Ureter (tissue), 1 donor: ENCODE data around the gene GRIN3B. TPM values are rescaled to one million over a fixed set of nuclear protein-coding genes. Genes with fewer than 3 reads are reported as not detected.

Experiments
- DNase-seq: peaks from one replicate; pipeline ENCODE4 v3.0.0-alpha.2; 2020; ENCODE audit warnings: low spot score
- total RNA-seq: library from RNA; stranded (reverse); gene quantifications from one replicate; pipeline ENCODE4 v1.2.4, GENCODE V29; 2023
- donor health status: DM: yes; HTN: yes; CAD: no.

Gene GRIN3B
- total RNA-seq, 1 donor from 2014 or later = not detected

GRCh38 chr19:1007399-1008251 lies 7.4 kb downstream of the GRIN3B start:
- no peak for DNase-seq

GRCh38 chr19:1008268-1009040 lies 8.2 kb downstream of the GRIN3B start:
- DNase-seq = no peak

- DNase-seq = no peak
Observed at GRCh38 chr19:1009041-1009980, 9.1 kb downstream of the GRIN3B start.

DNA sequence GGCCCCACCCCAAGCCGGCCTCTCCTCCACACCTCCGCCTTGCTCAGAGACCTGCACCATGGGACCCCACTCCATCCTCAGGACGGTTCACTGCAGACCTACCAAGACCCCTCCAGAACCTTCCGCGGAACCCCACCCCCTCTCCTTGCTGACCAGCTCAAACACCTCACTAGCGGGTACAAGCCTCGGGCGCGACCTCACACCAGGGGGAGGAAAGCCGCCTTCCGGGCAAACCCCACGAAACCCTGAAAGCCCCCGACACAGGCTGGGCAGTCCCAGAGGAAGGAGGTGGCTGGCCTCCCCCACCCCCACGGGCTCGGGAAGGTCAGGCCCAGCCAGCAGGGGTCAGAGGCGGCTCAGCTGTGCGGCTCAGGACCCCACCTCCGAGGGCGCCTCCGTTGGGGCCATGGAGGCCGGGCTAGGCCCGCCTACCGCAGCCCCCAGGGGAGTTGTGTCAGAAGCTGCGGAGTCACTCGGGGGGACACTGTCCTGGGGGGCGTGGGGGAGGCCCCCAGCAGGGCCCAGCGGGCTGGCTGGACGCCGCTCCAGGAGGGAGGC lies 9.8 kb downstream of the GRIN3B start:
- DNase-seq = no peak

DNA sequence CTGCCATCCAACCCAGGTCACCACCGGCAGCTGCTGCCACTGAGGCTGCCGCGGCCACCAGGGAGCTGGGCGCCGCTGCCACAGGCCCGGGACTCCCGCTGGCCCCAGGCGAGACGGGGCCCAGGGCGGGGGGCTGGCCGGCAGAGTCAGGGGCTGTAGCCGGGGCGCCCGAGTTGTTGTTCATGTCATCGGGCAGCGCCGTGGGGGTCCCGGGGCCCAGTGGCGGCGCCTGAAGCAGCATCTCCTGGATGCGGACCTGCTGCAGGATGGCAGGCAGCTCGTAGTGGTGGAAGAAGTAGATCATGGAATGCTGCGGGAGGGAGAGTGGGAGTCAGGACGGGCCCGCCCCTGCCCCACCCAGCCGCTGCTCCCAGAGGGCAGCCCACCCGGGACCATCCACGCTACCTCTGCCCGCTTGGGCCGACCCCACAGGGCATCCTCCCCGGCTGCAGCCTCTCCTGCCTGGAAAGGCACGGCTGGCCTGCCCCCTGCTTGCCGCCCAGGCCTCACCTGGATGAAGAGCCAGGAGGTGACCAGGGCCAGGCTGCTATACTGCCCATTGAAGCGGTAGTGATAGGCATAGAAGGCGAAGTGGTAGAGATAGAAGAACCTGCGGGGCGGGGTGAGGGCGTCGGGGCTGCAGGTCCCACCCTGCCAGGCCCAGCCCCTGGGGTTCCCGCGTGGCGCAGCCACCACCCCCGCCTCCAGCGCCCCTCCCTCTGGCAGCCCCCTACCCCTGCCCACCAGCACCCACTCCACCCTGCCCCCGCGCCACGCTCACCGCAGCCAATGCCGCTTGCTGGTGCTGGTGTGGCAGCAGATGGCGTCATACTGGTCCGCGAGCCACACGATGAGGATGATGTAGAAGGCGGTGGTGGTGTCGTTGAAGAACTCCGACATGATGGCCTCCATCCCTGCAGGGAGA lies 10.6 kb downstream of the GRIN3B start:
- no peak for DNase-seq

DNA sequence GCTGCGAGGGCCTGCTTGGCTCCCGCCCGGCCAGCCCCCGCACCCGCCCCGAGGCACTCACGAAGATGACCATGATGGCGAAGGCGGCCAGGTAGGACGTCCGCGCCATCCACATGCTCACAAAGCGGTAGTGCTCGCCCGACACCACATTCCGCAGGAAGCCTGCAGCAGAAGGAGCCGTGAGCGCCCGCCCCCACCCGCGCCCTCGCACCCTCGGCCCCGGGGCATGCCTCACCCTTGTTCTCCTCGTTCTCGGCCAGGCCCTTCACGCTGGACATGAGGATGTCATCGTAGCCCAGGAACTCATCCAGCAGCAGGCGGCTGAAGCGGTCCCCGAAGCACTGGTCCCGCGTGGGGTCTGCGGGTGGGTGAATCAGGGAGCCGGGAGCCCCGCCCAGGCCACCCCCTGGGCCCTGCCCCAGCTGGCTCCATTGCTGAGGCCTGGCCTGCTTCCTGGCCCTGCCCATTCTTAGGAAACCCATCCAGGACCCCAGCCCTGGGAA lies 11.7 kb downstream of the GRIN3B start:
- no peak for DNase-seq

DNA sequence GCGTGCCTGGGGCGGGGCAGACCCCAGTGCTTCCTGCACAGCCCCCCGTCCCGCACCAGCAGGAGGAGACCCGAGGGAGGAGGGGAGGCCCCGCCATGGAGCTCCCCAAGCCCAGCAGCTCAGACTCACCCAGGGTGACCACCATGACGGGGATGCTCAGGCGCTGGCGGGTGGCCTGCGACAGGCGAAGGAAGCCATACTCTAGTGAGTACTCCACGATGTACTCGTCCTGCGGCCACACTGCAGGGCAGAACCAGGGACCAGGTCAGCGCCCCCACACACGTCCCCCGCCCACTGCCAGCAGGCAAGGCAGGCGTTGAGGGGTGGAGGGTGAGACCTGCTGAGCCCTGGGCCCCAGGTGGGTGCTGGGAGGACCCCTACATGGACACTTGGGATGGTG lies 12.1 kb downstream of the GRIN3B start:
- DNase-seq = no peak

DNA sequence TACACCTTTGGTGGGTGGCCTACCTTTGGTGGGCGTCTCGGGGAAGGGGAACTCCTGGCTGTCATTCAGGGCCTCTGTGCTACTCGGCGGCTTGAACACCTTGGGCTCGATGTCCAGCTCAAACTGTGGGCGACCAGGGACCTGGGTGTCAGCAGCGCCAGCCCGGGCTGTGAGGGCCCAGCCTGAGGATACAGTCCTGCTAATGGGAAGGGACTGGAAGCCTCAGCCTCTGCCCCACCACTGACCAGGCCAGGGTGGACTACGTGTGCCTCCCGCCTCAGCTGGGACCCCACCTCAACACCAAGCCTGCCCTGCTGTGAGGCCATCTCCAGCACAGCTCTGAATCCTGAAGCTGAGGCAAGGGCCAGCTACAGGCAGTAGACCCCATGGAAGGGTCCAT lies 13.0 kb downstream of the GRIN3B start:
- DNase-seq = no peak

DNA sequence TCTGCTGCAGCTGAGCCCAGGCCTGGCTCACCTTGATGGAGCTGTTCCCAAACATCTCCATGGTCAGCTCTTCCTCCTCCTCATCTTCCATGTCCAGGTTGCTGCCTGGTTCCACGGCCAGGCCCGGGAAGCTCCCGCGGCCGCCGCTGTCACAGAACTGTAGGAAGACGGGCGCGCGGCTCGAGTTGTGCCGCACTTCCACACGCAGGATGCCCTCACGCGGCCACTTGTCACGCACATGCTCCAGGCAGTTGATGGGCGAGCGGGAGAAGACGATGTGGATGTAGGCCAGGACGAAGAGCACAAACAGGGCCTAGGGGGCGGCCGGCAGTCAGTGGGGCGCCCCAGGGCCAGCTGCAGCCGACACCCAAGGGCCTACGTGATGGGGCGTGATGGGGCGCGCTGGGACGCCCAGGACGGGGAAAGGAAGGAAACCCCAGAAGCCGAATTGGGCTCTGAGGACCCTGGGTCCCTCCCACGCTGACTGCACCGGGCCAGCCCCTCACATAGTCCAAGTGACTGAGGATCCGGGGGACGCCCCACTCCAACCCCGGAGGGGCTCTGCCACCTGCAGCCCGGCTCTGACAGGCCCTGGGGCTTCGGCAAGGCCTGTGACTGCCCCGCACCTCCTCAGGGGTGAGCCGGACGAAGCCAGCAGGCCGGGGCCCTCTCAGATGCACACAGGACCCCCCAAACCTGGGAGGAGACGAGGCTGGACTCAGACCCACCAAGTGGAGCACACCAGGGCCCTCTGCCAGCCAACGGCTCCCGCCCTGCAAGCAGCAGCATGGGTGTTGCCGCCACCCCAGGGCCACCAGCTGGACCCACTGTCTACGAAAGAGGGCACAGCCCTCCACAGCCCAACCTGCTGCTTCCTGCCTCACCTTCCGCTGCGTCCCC lies 14.2 kb downstream of the GRIN3B start:
- DNase-seq = no peak

DNA sequence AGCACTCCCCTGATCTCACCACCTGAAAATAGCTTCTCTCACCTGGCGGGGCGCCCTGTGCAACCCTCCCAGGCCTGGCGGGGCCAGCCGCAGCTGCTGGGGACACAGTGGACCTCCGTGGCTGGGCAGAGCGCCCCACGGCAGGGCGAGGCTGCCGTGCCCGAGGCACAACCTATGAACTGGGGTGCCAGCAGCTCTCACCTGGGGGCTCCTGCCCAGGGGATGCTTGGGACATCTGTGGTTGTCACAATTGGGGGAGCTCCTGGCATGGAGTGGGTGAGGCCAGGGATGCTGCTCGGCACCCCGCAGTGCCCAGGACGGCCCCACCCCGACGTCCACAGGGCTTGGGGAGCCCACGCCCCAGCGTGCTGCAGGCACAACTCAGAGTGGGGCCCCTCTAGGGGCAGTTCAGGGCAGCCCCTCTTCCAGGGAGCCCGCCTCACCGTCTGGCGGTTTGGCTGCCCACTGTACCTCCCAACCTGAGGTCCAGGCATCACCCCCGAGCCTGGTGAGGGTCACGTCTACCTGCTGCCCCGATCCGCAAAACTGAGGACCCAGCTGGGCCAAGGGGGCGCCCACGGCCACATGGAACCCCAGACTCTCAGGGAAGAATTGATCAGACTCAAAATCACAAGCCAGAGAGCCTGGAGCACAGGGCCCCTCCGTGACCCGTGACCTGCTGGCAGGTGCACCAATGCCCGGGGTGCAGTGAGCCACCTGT lies 15.0 kb downstream of the GRIN3B start:
- no peak for DNase-seq

DNA sequence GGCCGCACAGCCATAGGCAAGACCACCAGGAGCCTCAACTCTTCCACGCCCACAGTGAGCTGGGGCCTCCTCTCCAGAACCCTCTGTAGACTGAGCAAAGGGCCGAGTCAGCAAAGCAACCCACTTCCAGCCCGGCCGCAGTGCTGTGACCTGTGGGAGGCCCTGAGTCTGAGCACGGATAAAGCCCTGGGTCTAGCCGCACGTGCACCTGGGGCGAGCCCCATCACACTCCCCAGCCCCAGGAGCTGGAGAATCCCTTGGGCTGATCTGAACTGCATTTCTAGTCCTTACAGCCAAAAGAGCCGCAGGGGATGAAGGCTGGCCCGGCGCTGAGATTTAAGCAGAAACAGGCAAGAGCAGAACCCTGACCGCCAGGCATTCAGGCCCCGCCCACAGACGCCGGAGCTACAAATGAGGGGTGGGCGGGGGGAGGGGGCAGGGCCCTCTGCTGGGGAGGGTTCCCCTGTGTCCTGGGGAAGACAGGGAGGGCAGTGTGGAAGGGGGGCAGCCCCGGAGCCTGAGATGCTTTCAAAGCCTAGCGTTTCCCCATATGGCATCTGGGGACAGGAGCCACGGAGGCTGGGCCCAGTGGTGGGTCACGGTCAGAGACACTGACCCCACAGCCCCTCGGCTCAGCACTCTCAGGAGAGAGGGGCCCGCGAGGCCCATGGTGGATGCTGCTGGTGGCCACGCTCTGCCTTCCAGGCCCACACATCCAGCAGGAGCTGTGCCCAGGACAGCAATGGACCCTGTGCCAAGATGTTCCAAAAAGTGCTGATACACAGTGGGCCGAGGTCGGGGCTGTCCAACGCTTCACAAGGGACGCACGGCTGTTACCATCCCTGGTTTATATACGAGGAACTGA lies 15.8 kb downstream of the GRIN3B start:
- no peak for DNase-seq

DNA sequence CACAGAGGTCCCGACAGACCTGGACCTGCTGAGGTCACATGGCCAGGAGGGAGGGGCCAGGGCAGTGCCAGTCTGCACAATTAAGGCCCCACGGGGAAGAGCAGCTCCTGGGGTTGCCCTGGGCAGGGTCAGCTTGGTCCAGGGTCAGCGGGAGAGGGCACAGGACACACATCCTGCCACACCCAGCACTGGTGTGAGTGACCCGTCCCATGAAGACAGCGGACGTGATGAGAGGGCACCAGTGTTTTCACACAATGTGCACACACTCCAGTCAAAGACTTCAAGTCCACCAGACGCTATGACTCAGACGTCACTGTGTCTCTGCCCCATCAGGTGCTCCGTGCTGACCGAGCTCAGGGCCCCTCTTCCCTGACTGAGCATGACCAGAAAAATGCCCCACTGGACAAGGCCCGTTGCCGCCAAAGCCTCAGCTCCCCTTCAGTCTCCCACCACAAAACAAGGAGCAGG lies 16.5 kb downstream of the GRIN3B start:
- no peak for DNase-seq

GRCh38 chr19:1017115-1017905 lies 17.1 kb downstream of the GRIN3B start:
- no peak for DNase-seq

DNA sequence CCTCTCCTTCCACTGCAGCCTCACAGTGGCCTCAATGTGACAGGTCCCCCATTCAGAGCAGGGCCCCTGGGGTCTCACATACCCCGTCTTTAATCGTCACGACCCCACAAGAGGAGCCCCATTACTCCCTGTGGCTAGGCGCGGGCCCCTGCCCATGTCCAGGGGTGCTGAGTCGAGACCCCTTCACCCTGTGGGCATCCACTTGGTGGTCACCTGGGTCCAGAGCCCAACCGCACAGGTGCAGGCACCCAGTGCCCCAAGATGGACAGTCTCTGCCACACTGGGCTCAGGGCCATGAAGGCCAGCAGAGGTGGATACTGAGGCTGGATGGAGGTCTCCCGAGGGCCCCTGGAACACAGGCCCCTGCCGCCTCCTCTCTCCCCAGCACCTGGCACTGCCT lies 17.7 kb downstream of the GRIN3B start:
- no peak for DNase-seq

- no peak for DNase-seq
Observed at GRCh38 chr19:1018393-1018792, 18.2 kb downstream of the GRIN3B start.

GRCh38 chr19:1018932-1019615 lies 18.9 kb downstream of the GRIN3B start:
- DNase-seq = no peak
